ENCODE data around the gene MESP2.

DNA sequence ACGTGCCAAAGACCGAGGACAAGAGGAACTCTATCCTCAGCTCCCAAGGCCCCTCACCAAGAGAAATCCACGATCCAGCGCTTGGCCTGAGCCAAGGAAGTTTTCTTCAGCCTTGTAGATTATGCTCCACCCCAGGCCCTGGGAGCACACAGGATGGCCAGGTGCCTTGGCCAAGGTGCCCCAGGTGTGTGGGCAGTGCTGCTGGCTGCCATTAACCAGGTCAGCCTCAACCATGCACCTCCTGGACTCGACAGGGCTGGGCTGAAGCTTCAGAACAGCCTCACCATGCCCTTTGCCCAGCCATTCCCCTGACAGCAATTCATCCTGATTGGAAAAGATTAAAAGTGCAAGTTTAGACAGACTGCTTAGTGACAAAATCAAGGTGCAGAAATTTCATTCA is 14.2 kb upstream of the MESP2 start:
- TF ChIP-seq, protein P1, sequence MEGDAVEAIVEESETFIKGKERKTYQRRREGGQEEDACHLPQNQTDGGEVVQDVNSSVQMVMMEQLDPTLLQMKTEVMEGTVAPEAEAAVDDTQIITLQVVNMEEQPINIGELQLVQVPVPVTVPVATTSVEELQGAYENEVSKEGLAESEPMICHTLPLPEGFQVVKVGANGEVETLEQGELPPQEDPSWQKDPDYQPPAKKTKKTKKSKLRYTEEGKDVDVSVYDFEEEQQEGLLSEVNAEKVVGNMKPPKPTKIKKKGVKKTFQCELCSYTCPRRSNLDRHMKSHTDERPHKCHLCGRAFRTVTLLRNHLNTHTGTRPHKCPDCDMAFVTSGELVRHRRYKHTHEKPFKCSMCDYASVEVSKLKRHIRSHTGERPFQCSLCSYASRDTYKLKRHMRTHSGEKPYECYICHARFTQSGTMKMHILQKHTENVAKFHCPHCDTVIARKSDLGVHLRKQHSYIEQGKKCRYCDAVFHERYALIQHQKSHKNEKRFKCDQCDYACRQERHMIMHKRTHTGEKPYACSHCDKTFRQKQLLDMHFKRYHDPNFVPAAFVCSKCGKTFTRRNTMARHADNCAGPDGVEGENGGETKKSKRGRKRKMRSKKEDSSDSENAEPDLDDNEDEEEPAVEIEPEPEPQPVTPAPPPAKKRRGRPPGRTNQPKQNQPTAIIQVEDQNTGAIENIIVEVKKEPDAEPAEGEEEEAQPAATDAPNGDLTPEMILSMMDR (IDR thresholded peaks at IDR 0.05) = no peak
- no peak for TF ChIP-seq POLR2A (IDR thresholded peaks at IDR 0.05)
